HFF-Myc (cell line): ENCODE results near the gene SNAP47.

Source experiments
- DNase-seq: peaks from one replicate; pipeline ENCODE4 v3.0.0-alpha.2; 2011; ENCODE audit warnings: low read depth; ENCODE audit errors: extremely low read depth
- H3K4me3 ChIP-seq: replicated peaks from 2 replicates; pipeline ENCODE4 v1.5.1; 2011; ENCODE audit warnings: low read depth, mild to moderate bottlenecking, control low read depth, low read length
- TF ChIP-seq, protein P1 (sequence below): IDR thresholded peaks from 2 replicates; pipeline ENCODE4 v1.5.1; 2012; ENCODE audit warnings: mild to moderate bottlenecking, low read depth, low read length, control low read depth; ENCODE audit errors: missing control alignments

Gene SNAP47

DNA sequence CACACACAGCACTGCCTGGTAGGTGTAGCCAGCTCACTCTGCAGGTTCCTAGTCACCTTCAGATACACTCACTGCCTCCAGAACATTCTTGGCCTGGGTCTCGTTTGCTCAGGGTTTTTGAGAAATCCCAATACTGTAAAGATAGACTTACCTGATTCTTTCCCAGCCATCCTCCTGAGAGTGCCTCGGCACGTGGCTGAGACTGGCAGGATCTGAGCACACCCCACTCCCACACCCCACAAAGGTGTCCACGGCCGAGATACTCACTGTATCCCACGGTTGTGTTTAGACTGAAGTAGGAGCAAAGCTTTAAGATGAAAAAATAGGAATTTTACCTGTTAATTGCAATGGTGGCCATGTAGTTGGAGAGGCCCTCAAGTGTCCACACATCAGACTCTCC is 33.4 kb downstream of the SNAP47 start:
- DNase-seq, result no peak
- TF ChIP-seq, protein P1, sequence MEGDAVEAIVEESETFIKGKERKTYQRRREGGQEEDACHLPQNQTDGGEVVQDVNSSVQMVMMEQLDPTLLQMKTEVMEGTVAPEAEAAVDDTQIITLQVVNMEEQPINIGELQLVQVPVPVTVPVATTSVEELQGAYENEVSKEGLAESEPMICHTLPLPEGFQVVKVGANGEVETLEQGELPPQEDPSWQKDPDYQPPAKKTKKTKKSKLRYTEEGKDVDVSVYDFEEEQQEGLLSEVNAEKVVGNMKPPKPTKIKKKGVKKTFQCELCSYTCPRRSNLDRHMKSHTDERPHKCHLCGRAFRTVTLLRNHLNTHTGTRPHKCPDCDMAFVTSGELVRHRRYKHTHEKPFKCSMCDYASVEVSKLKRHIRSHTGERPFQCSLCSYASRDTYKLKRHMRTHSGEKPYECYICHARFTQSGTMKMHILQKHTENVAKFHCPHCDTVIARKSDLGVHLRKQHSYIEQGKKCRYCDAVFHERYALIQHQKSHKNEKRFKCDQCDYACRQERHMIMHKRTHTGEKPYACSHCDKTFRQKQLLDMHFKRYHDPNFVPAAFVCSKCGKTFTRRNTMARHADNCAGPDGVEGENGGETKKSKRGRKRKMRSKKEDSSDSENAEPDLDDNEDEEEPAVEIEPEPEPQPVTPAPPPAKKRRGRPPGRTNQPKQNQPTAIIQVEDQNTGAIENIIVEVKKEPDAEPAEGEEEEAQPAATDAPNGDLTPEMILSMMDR, result no peak
- no peak overlapping the region for H3K4me3 ChIP-seq

DNA sequence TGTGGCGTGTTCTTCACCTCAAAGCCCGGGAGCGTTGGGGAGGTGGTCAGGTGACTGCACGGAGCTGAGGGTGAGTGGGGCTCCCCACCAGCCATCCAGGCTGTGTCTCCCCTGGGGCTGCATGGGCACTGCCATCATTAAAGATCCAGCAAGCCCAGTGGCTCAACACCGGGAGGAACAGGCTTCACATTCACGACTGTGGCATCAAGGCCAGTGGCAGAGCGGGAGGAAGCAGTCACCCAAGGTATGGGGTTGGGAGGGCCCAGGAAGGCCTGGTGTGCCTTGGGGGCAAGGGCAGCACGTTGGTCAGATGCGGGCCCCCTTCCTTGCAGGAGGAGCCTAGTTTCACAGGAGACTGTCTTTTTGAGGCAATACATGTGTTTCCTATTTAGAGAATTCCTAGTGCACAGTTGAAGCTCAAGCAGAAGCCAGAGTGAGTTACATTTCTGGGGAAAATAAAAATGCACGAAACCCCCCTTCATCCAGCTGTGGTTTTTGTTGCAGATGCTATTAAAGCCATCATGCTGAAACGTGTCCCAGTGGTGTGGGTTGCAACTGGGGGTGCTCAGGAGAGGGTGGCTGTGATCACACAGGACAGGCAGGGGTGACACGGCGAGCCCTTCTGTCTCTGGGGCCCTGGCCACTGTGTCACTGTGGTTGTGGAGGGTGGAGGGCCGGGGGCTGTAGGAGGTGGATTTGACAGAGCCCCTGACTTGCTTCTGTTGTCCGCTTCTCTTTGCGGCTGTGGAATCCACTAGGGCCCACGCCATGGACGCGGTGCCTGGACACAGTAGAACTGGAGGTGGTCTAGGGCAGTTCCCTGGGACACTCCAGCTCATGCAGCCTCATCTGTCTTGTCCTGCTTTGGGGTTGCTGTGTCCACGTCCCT is 34.1 kb downstream of the SNAP47 start:
- TF ChIP-seq, protein P1, result no peak
- no peak overlapping the region for H3K4me3 ChIP-seq
- DNase-seq, result no peak

DNA sequence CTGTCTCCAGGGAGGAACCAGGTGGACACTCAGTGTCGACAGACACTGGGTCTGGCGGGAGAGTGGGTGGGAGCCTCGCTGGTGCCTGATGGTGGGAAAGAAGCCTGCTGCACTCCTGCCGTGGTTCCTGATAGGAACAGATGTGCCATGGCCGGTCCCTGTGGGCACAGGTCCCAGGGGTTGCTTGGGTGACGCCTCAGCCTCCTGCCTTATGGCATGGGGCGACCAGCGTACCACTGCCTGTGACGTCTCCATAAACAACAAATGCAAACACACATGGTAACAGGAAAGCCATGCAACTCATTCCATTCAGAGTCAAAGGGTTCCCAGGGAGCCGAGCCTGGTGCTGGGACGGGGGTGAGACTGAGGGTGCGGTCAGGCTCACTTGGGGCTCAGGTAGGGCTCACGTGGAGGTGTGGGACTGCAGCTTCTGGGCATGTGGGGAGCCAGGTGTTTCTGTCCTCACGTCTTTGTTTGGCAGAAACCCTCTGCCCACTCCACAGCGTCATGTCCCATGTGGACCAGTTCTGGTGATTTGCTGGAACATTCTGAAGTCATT is 34.8 kb downstream of the SNAP47 start:
- H3K4me3 ChIP-seq, result no peak overlapping the region
- no peak for DNase-seq
- TF ChIP-seq, protein P1, result no peak

DNA sequence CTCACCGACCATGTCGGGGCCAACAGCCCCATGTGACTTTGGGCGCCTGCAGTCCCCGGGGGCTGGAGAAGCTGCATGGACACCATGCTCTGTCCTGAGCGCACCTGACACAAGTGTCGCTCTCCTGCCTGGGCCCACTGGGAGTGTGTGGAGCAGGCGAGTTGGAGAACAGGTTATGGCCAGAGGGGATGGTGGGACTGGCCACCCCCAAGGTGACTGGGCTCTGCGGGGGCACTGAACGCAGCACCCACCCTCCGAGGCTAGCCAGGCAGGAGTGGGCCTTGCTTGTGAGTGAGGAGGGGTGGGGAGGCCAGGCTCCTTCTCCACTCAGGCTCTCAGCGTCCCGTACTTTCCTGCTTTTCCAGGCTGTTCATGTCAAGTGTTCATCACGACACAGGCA is 35.6 kb downstream of the SNAP47 start:
- no peak for DNase-seq
- no peak overlapping the region for H3K4me3 ChIP-seq
- TF ChIP-seq, protein P1, result no peak

DNA sequence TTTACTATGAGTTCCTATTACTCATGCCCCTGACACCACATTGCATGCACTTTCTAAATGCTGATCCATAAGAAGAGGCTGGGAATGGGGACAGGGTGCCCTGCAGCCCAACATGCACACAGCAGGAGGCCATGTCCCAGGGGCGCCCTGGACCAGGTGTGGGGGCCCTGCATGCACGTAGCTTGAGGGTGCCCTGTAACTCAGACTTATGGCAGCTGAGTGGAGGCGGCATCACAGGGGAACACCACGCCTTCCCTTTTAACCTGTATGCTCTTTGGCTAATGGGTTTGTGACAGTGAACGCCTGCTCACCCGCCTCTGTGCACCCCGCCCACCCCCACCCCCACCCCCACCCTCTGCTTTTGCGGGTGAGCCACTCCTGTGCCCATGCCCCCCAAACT is 36.1 kb downstream of the SNAP47 start:
- TF ChIP-seq, protein P1, result no peak
- no peak overlapping the region for H3K4me3 ChIP-seq
- DNase-seq, result no peak

DNA sequence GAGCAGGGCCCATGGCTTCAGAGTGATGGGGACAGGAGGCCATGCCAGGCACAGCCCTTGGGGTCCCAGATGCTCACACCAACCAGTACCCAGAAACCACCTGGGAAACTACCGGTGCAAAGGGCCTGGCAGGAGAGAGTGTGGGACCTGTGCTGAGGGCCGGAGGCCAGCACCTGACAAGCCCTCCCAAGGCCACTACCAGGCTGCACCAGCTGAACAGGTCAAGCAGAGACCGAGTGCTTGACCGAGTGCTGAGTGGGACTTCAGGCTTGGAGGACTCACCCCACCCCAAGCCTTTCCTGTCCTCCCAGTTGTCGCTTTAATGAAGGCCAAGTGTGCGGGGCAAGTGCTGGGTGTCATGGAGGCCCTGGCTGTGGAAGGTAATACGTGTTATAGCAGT is 36.5 kb downstream of the SNAP47 start:
- TF ChIP-seq, protein P1, result no peak
- no peak for DNase-seq

More for the DNA sequence above, 36.5 kb downstream of the SNAP47 start:
- no peak overlapping the region for H3K4me3 ChIP-seq
